ENCODE results near the gene C9orf152.

The C9orf152 gene

GRCh38 chr9:110185806-110186205 lies 22.2 kb downstream of the C9orf152 start:
- DNase-seq (ENCODE audit: low spot score), result no peak
- in situ Hi-C loops (cut with MboI; ENCODE audit: low sequenced_read_pairs, unreplicated experiment), result loop anchor here (25.0 kb wide), 2 partner anchors 599 to 1101 kb away; no protein-coding TSS in a partner anchor
- TF ChIP-seq CTCF (IDR thresholded peaks at IDR 0.05; ENCODE audit: borderline replicate concordance, control extremely low read depth, extremely low read depth, insufficient read depth, missing control alignments), result no peak

- peak; percentile 69 for DNase-seq (ENCODE audit: low spot score)
- TF ChIP-seq CTCF (IDR thresholded peaks at IDR 0.05; ENCODE audit: borderline replicate concordance, control extremely low read depth, extremely low read depth, insufficient read depth, missing control alignments), result peak; percentile 52
- in situ Hi-C loops (cut with MboI; ENCODE audit: low sequenced_read_pairs, unreplicated experiment), result loop anchor here (25.0 kb wide), 2 partner anchors 596 to 1104 kb away; no protein-coding TSS in a partner anchor
Observed at GRCh38 chr9:110183208-110184145, 24.5 kb downstream of the C9orf152 start.

DNA sequence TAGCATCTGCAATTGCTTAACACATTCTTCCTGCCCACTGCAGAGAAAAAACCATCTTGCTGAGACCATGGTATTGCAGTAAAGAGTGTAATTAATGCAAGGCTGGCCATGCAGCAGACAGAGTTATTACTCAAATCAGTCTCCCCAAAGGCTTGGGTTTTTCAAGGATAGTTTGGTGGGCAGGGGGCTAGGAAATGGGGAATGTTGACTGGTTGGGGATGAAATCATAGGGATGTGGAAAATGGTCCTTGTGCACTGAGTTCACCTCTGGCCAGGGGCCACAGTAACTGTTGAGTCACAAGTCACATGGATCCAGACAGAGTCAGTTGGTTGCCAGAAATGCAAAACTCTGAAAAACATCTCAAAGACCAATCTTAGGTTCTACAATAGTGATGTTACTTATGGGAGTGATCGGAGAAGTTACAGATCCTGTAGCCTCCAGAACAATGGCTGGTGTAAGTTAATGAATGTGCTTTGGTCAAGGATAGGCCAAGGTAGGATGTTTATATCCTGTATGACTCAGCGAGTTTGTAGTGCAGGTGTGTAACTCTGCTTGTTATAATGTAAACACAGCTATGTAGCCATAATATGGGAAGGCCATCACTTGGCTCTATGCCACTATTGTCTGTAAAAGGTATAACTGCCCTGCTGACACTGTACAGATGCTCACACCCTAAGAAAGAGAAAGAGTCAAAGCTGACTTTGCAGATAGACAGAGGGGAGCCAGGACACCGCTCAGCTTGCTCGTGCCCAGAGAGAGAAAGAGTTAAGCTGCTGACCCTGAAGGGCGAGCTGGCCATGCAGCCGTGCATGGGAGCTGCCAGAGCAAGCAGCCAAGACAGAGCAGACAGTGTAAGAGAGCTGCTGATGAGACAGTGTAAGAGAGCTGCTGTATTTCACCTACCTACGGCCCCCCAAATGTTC lies 27.2 kb downstream of the C9orf152 start:
- TF ChIP-seq CTCF (IDR thresholded peaks at IDR 0.05; ENCODE audit: borderline replicate concordance, control extremely low read depth, extremely low read depth, insufficient read depth, missing control alignments), result no peak
- no peak for DNase-seq (ENCODE audit: low spot score)
- in situ Hi-C loops (cut with MboI; ENCODE audit: low sequenced_read_pairs, unreplicated experiment), result loop anchor here (25.0 kb wide), 2 partner anchors 593 to 1107 kb away; no protein-coding TSS in a partner anchor

- TF ChIP-seq CTCF (IDR thresholded peaks at IDR 0.05; ENCODE audit: borderline replicate concordance, control extremely low read depth, extremely low read depth, insufficient read depth, missing control alignments), result no peak
- in situ Hi-C loops (cut with MboI; ENCODE audit: low sequenced_read_pairs, unreplicated experiment), result loop anchor here (25.0 kb wide), 2 partner anchors 592 to 1108 kb away; no protein-coding TSS in a partner anchor
- no peak for DNase-seq (ENCODE audit: low spot score)
Observed at GRCh38 chr9:110179734-110180133, 28.2 kb downstream of the C9orf152 start.

DNA sequence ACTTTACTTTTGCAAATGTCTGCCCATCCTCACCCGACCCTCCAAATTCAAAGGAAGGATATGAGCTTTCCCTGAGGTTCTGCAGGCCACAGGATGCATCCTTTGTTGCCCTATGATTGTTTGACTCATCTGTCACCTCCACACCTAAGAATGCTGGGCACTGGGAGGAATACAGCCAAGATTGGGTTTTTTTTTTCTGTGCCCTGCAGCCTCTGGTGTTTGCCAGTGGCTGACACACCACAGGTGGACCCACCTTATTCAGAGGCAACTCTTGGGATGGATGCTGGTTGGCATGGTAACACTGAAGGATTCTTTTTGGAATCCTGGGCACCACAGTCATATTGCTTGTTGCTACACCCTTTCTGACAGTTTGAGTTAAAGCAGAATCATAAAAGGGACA lies 29.7 kb downstream of the C9orf152 start:
- in situ Hi-C loops (cut with MboI; ENCODE audit: low sequenced_read_pairs, unreplicated experiment), result loop anchor here (25.0 kb wide), 2 partner anchors 591 to 1109 kb away; no protein-coding TSS in a partner anchor
- no peak for TF ChIP-seq CTCF (IDR thresholded peaks at IDR 0.05; ENCODE audit: borderline replicate concordance, control extremely low read depth, extremely low read depth, insufficient read depth, missing control alignments)
- DNase-seq (ENCODE audit: low spot score), result no peak
